ENCODE data around the gene KCND3. TPM values are rescaled to one million over a fixed set of nuclear protein-coding genes. Genes with fewer than 3 reads are reported as not detected.

KCND3 gene
- total and polyA plus RNA-seq, 2 of the 4 experiments (the other 2 are of a cell fraction), result under 0.01 to 0.03 TPM

DNA sequence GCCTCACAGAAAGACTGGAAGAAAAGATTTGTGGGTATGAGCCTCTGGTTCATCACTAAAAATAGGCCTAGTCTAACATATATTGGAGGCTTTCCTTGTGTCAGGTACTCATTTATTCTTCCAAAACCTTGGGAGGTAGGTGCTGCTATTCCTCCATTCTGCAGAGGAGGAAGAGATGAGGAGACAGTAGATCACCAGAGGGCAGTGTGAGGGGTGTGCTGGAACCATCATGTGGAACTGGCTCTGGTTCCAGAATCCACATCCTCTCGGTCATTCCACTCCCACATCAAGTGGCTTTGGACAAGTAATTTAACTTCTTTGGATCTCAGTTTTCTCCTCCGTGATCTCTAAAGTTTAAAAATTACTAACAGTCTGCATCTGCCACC, 242.9 kb downstream of the KCND3 start:
- no peak overlapping the region for H2BK5ac ChIP-seq (ENCODE audit: low read depth, low read length, poor library complexity, severe bottlenecking)
- intact Hi-C loops (cut with micrococcal nuclease) (no loop called here), dilution Hi-C loops (cut with HindIII; ENCODE audit: low sequenced_read_pairs, unreplicated experiment) (no loop called here), in situ Hi-C loops (cut with MboI; ENCODE audit: low sequenced_read_pairs) (no loop called here)
- no peaks in the 10 kb centered on the region for H3K36me3 ChIP-seq (ENCODE audit: control insufficient read depth, insufficient read depth, low read length)
- H3K56ac ChIP-seq (ENCODE audit: extremely low read depth, insufficient read depth, low read length), result no peak overlapping the region
- no peak overlapping the region for H2BK120ac ChIP-seq (ENCODE audit: low read depth, low read length)
- no peak overlapping the region for H2BK20ac ChIP-seq (ENCODE audit: low read depth, low read length)
- H4K8ac ChIP-seq (ENCODE audit: low read depth in 2 of 2, low read length in 2 of 2), result no peak overlapping the region
- ChIA-PET CTCF (interaction anchor here (0.7 to 2.4 kb wide), 5 partner anchors 15 to 238 kb away, joined by 3 to 8 read pairs (median 3); no protein-coding TSS in a partner anchor), POLR2A (ENCODE audit: unreplicated experiment) (no interaction called here)
- H3K79me1 ChIP-seq (ENCODE audit: low read depth in 1 of 2, low read length in 2 of 2), result no peaks in the 10 kb centered on the region; a peak in 1 of 4 replicates
- no peak overlapping the region for H3K14ac ChIP-seq (replicated peaks; ENCODE audit: low read depth, low read length)
- H3K18ac ChIP-seq (ENCODE audit: low read depth, low read length), result no peak overlapping the region
- H3K27me3 ChIP-seq (ENCODE audit: control insufficient read depth, insufficient read depth, low read length), result no peaks in the 10 kb centered on the region
- H3K9me1 ChIP-seq (ENCODE audit: insufficient read depth, low read length), result peaks cover 30% of the 10 kb centered on the region
- H4K5ac ChIP-seq (ENCODE audit: low read depth, low read length), result no peak overlapping the region
- no TSS peak for BruUV-seq (replicated peaks)
- no peak overlapping the region for H2BK15ac ChIP-seq (ENCODE audit: low read depth, low read length)
- H3K4me1 ChIP-seq (ENCODE audit: control insufficient read depth, insufficient read depth, low read length), result peaks cover 13% of the 10 kb centered on the region
- no peak overlapping the region for H3K23ac ChIP-seq (ENCODE audit: low read depth, low read length)
- no peak overlapping the region for H2AK9ac ChIP-seq (replicated peaks; ENCODE audit: low read depth, low read length, poor library complexity)
- H3K9me3 ChIP-seq (ENCODE audit: control insufficient read depth, insufficient read depth, low read length), result no peaks in the 10 kb centered on the region
- no peak overlapping the region for H2AK5ac ChIP-seq (ENCODE audit: low read depth, low read length)
- peaks cover 10% of the 10 kb centered on the region; the same call in 1 of the 2 replicates for H4K20me1 ChIP-seq (ENCODE audit: insufficient read depth, low read length)
- no peak overlapping the region for H3K4me2 ChIP-seq (ENCODE audit: low read depth, low read length)
- no peak overlapping the region for H2AFZ ChIP-seq (replicated peaks; ENCODE audit: low read length, poor library complexity)
- no CpG with 5 or more reads among the region's 2 CpGs for WGBS, 2 experiments (ENCODE audit: extremely low coverage in 2 of 2, insufficient read length in 1 of 2)
- no peak overlapping the region for H3K9ac ChIP-seq (ENCODE audit: low read depth, low read length)
- TF ChIP-seq FOS (IDR thresholded peaks at IDR 0.05; ENCODE audit: low read depth, low read length) (no peak), CHD1 (IDR thresholded peaks at IDR 0.05; ENCODE audit: low read depth, low read length) (no peak), SMC3 (IDR thresholded peaks at IDR 0.05; ENCODE audit: low read depth, low read length) (no peak), RCOR1 (IDR thresholded peaks at IDR 0.05; ENCODE audit: insufficient replicate concordance, low read length) (no peak), POLR2A (IDR thresholded peaks at IDR 0.05; ENCODE audit: low read depth, low read length) (no peak), MAZ (IDR thresholded peaks at IDR 0.05; ENCODE audit: borderline replicate concordance, low read depth, low read length) (no peak), CEBPB (IDR thresholded peaks at IDR 0.05; ENCODE audit: low read depth, low read length) (no peak), USF2 (IDR thresholded peaks at IDR 0.05; ENCODE audit: low read depth, low read length) (no peak), MXI1 (IDR thresholded peaks at IDR 0.05; ENCODE audit: borderline replicate concordance, low read depth, low read length) (no peak), RAD21 (IDR thresholded peaks at IDR 0.05; ENCODE audit: low read length) (no peak), CTCF (conservative IDR thresholded peaks at IDR 0.05; ENCODE audit: low read depth, low read length) (no peak)
- no peak overlapping the region for H4K91ac ChIP-seq (ENCODE audit: insufficient read depth, low read depth, low read length)
- 0 out of 2 replicates have a peak overlapping the region, but pooled peaks have one; percentile 36 for H3K4ac ChIP-seq (ENCODE audit: low read depth, low read length)
- DNase-seq, result no peak
- H3K27ac ChIP-seq (ENCODE audit: insufficient read depth, low read length), result no peak overlapping the region
- H3K4me3 ChIP-seq (ENCODE audit: insufficient read depth, low read depth, low read length), result no peak overlapping the region
- ATAC-seq (ENCODE audit: low read depth), result no peak

Measured in IMR-90 (cell line).